Activated T-cell treated with anti-CD3 and anti-CD28 coated beads for 24 hours (primary cell): Measurements from ENCODE around the gene ZNF526.
"Not testable (repeated sequence)": the region's sequence is repeated elsewhere in the genome, so short reads cannot be mapped to it uniquely, and the experiment has no call there.

Source experiments
- DNase-seq: peaks from one replicate; pipeline ENCODE4 v3.0.0-alpha.2; 2020; ENCODE audit warnings: low read depth

The ZNF526 gene

GRCh38 chr19:42266928-42267603 is 47.0 kb downstream of the ZNF526 start:
- DNase-seq: not testable (repeated sequence)

DNA sequence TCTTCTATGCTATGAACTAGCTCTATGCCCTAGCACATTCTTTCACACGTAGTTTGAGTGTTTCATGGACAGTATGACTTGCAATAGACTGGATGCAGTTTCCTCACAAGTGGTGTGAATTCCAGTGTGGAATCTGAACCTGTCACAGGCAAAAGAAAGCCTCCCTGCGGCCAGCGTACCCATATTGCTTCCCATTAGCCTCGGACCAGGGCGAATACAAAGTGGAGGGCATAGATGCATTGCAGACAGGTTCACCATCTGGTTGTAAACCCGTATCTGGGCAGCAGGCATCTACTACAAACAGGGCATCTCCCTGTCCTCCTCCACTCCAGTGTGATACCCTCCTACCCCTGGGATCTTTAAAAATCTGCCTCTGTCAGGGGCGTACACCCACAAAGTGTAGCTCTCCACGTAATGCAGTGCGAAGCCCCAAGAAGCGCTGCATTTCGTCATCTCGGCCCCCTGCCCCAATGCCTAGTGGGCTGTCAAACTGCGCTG is 47.6 kb downstream of the ZNF526 start:
- no peak for DNase-seq

DNA sequence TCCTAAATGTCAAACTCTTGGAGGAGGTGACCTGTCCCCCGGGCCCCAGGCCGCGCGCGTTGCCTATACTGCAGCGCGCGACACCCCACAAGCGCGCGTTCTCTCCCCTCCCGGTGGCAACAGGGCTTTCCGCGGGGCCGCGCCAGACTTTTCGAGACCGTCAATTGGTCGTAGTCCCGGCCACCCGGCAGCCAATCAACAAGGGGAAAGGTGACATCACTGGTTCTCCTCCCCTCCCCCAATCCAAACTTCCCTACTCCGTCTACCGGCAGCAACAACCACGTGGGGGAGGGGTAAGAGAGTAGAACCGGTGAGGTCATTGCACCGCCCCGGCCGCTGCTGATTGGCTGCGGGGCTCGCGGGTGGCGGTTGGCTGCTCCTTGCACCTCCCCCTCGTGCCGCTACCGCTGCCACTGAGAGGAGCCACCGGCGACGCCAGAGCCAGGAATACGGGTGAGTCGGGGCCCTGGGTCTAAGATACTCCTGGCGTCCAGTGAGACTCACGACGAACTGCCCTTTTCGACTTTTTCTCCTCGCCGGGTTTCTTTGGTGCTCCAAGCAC is 48.1 kb downstream of the ZNF526 start:
- peak; percentile 99 for DNase-seq

- peak; percentile 98 for DNase-seq
Measured at GRCh38 chr19:42268704-42269477, 48.8 kb downstream of the ZNF526 start, which contains the start of gene CIC. Gene CIC, plus strand, starts transcription at chr19:42269252. Its CDS starts 2,532 bp downstream, at chr19:42271784.

DNA sequence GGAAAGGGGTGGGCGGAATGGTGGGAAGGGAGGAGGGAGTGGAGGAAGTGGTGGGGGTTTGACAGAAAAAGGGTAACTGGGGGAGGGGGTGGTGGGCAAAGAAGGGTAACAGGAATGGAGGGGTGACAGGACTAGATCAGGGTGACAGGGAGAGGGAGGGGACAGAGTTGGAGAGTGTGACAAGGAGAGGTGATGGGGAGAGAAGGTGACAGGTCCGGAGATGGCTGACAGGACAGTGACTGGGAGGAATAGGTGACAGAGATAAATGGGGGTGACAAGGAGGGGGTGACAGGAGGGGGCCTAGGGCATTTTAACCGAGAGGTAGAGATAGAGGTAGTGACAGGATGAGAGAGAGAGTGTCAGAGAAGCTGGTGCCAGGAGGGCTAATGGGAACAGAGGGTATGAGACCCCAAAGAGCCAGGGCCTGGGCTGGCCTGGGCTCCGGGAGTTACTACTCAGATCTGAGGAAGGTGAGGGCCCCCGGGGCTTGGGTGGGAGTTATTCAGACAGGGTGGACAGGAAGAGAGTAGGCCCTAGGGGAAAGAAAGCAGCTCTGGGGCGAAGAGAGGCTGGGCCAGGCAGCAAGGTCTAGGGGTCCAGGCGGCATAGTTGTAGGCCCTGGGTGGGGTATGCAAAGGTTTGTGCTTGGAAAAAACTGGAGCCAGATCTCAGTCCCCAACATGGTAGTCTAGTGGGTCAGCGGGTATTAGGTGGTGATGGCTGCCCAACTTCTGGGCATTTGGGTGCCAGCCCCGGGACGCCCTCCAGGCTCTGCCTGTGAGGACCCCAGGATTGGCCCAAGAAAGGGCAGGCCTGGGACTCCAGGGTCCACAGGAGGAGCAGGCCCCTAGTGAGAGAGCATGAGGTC is 49.6 kb downstream of the ZNF526 start:
- no peak for DNase-seq

DNA sequence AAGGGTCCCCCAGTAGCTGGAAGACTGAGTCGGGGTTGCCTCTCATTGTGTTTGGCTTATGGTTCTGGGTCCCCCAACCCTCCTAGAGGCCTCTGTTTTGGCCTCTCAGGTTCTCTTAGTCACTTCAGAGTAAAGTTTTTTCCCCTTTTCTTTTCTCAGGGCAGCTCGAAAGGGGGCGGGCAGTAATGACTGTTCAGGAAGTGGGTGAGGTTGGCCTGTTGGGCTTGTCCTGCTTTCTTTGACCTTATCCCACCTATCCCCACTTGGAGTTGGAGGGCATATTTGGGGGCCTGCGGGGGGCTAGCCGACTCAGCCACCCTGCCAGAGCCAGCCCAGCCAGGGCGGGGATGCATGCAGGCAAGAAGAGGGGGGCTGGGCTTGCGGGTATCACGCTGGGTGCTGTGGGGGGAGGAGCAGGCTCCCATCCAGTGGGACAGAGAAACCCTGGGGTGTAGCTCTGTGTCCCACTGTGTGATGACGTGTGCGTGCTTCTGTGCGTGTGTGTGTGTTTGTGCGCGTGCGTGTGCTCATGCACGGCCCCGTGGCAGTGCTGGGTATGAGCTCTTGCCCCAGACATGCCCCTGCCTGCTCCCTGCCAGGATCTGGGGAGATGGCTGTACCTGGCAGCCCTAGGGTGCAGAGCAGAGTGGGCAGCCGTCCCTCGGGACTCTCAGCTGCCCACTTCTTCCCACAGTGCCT is 50.4 kb downstream of the ZNF526 start:
- DNase-seq: peak; percentile 59

DNA sequence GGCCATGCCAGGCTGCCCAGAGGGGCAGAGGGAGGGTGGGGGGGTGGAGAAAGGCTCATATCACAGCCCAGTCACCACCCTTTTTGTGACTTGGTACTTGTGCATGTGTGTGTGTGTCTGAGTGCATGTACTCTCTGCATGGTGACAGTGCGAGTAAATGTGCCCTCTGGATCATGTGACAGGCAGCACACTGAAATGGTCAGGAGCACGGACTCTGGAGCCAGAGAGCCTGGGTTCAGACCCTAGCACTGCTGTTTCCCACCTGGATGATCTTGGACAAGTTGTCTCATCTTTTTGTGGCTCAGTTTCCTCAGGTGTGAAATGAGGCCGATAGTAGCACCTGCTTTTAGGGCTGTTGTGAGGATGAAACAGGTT is 50.9 kb downstream of the ZNF526 start:
- DNase-seq: no peak

GRCh38 chr19:42271861-42272534 is 51.9 kb downstream of the ZNF526 start:
- no peak for DNase-seq

GRCh38 chr19:42272535-42272897 is 52.4 kb downstream of the ZNF526 start:
- no peak for DNase-seq

DNA sequence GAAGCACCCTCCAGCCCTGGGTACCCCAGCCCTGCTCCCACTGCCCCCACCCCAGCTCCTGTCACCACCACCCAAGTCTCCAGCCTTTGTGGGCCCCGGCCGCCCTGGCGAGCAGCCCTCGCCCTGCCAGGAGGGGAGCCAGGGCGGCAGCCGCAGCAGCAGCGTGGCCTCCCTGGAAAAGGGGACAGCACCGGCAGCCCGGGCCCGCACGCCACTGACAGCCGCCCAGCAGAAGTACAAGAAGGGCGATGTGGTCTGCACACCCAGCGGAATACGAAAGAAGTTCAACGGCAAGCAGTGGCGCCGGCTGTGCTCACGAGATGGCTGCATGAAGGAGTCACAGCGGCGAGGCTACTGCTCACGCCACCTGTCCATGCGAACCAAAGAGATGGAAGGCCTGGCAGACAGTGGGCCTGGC is 52.9 kb downstream of the ZNF526 start:
- no peak for DNase-seq

DNA sequence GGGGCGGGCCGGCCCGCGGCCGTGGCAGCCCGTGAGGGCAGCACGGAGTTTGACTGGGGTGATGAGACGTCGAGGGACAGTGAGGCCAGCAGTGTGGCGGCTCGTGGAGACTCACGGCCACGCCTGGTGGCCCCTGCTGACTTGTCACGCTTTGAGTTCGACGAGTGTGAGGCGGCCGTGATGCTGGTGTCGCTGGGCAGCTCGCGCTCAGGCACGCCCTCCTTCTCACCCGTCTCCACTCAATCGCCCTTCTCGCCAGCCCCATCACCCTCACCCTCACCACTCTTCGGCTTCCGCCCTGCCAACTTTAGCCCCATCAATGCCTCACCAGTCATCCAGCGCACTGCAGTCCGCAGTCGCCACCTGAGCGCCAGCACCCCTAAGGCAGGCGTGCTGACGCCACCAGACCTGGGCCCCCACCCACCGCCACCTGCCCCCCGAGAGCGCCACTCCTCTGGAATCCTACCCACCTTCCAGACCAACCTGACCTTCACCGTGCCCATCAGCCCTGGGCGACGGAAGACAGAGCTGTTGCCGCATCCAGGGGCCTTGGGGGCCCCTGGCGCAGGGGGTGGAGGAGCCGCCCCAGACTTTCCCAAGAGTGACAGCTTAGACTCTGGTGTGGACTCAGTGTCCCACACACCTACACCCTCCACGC is 53.4 kb downstream of the ZNF526 start:
- DNase-seq: no peak

GRCh38 chr19:42274065-42274682 is 54.1 kb downstream of the ZNF526 start:
- no peak for DNase-seq

GRCh38 chr19:42275103-42275502 is 55.0 kb downstream of the ZNF526 start:
- no peak for DNase-seq

DNA sequence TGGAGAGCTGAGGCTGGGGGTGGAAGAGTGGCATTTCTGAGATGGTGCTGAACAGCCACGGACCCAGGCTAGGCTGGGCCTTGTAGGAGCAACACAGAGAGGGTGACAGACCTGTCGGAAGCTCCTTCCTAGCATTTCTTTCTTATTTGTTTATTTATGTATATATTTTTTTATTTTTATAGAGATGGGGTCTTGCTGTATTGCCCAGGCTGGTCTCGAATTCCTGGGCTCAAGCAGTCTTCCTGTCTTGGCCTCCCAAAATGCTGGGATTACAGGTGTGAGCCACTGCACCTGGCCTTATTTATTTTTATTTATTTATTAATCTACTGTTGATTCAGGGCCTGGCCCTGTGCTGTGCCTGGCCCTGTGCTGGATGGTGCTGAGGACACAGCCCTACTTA is 55.4 kb downstream of the ZNF526 start:
- no peak for DNase-seq

- DNase-seq: no peak
Measured at GRCh38 chr19:42276284-42276683, 56.2 kb downstream of the ZNF526 start.

DNA sequence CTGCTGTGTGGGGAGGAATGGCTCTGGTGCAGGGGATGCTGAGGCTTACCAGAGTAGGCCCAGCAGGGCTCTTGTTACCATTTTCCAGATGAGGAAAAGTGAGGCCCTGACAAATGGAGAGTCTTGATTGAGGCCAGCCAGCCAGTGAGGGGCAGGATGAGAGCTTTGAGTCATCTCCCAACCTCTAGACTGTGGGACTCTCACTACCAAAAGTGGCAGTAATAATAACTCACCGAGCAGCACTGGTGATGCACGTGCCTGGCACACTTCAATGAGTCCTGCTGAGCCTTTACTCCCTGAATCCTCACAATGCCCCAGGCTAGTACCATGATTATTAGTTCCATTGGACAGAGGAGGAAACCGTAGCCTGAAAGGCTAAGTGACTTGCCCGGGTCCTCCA is 56.7 kb downstream of the ZNF526 start:
- no peak for DNase-seq
